ENCODE data around the gene KCNQ1.

DNA sequence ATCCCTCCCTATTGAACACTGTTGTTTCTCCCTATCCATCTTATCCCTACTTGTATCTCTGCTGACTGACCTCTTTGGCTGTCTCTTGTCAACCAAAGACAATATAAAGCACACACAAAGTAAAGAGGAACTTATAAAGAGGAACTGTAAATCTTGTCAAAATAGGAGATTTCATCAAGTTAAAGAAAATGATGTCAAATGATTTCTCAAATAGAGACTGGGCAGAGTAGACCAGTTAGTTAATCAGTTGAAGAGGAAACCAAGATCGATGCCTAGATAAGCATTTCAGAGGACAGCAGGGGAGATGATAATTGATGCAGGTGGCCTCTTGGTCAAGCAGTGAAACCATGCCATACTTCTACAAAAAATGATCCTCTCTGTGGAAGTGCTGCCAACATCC lies 232.3 kb downstream of the KCNQ1 start:
- TF ChIP-seq, protein P1, sequence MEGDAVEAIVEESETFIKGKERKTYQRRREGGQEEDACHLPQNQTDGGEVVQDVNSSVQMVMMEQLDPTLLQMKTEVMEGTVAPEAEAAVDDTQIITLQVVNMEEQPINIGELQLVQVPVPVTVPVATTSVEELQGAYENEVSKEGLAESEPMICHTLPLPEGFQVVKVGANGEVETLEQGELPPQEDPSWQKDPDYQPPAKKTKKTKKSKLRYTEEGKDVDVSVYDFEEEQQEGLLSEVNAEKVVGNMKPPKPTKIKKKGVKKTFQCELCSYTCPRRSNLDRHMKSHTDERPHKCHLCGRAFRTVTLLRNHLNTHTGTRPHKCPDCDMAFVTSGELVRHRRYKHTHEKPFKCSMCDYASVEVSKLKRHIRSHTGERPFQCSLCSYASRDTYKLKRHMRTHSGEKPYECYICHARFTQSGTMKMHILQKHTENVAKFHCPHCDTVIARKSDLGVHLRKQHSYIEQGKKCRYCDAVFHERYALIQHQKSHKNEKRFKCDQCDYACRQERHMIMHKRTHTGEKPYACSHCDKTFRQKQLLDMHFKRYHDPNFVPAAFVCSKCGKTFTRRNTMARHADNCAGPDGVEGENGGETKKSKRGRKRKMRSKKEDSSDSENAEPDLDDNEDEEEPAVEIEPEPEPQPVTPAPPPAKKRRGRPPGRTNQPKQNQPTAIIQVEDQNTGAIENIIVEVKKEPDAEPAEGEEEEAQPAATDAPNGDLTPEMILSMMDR (IDR thresholded peaks at IDR 0.05), result no peak
- no peak for TF ChIP-seq POLR2A (IDR thresholded peaks at IDR 0.05)

Data from lower leg skin (tissue), 3 donors.